HG03457 (cell line): Measurements from ENCODE around the gene ZKSCAN4.

ENCODE experiments used
- ATAC-seq: cut with Tn5 transposase; IDR thresholded peaks from one replicate; pipeline ENCODE4 v1.9.1; 2021; ENCODE audit warnings: moderate number of reproducible peaks; ENCODE audit not compliant: unreplicated experiment

The ZKSCAN4 gene

GRCh38 chr6:28252009-28252975, at the start of gene ZKSCAN4:
Gene ZKSCAN4, minus strand, starts transcription at chr6:28252269. Its CDS starts 289 bp downstream, at chr6:28251980.
- ATAC-seq = no peak

DNA sequence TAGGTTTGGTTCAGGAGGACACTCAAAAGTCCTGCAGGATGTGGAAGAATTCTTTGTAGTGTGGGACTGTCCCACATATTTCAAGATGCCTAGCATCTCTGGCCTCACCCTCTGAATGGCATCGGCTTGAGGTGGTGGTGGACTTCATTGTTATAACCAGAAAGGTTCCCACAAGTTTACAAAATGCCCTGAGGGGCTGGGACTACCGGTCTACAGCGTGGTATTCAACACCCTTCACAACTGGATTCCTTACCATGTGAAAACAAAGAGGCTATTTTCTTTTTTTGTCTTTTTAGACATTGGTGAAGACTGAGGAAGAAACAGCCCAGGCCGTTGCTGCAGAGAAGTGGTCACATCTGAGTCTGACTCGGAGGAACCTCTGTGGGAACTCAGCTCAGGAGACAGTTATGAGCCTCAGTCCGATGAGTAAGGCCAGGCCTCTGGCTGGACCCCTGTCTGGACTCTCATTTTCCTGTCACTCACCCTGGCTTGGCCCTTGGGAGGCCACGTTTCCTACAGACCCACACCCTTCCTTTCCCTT, 44.5 kb upstream of the ZKSCAN4 start:
- ATAC-seq = no peak

GRCh38 chr6:28295326-28295725, 43.3 kb upstream of the ZKSCAN4 start:
- no peak for ATAC-seq

- no peak for ATAC-seq
These were observed 39.5 kb upstream of the ZKSCAN4 start for GRCh38 chr6:28291573-28291972.

- ATAC-seq = no peak
These were observed 30.9 kb upstream of the ZKSCAN4 start for GRCh38 chr6:28282926-28283325.

DNA sequence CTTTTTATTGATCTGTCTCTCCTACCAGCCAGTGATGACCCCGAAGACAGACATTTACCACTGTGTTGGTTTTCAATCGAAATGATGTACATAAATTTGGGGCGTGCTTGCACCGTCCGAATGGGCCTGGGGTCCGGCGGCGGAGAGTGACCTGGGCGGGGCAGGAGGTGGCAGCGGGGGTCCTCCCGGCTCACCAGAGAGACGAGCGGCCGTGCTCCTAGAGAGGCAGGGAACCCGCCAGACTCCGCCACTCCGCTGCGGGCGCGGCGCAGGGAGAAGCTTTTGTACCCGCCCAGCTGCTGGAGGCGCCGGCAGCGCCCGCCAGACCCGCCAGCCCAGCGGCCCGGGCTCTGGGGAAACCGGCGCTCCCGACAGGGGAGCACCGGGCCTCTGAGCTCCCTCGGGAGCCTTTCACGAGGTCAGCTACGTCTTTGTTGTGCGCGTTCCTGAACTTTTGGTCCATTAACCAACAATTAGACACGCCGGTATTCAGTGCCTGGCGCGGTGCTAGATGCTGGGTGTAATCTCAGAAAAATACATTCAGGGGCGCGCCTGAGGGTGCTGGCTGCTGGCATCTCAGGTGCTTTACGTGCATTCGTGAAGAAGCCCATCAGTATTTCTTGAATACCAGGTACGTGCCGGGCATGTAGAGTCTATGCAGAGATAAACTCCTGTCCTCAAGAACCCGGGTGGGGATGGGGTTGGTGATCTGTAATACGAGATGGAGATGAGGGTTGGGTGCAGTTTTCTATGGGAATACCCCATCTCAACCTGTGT, 29.4 kb upstream of the ZKSCAN4 start, which contains the start of gene PGBD1:
PGBD1 (plus strand) TSS at position 285 of the 777 bp plus-strand sequence. CDS start 2,242 bp downstream, outside the sequence.
- ATAC-seq = peak; percentile 83

- ATAC-seq = no peak
These were observed 28.7 kb upstream of the ZKSCAN4 start for GRCh38 chr6:28280595-28281287.

GRCh38 chr6:28277746-28278145, 25.7 kb upstream of the ZKSCAN4 start:
- ATAC-seq = no peak

DNA sequence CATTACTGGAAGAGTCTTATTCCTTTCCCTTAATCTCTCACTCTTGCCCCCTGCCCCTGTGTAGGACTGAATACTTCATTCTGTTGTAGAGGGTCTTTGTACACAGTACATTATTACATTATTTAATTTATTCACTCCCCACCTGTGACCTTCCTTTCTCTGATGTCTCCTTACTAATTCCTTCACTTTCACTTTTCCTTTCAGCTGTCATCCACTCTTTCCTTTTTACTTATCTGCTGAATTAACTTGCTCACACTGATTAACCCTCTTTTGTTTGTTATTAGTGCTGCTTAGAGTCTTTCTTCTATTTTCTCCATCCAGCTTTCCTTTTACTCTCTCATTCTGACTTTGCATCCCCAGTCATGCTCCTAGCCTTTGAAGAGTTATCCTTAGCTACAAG, 22.8 kb upstream of the ZKSCAN4 start:
- ATAC-seq = no peak

DNA sequence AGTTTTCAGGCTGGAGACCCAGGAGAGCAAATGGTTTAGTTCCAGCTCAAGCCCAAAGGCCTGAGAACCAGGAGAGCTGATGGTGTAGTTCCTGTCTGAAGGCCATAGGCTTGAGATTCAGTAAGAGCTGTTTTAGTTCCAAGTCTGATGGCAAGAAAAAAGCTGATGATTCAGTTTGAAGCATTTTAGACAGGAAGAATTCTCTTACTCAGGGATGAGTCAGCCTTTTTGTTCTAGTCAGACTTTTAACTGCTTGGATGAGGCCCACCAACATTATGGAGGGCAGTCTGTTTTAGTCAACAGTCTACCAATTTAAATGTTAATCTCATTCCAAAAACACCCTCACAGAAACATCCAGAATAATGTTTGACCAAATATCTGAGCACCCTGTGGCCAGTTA, 17.4 kb upstream of the ZKSCAN4 start:
- ATAC-seq = no peak

DNA sequence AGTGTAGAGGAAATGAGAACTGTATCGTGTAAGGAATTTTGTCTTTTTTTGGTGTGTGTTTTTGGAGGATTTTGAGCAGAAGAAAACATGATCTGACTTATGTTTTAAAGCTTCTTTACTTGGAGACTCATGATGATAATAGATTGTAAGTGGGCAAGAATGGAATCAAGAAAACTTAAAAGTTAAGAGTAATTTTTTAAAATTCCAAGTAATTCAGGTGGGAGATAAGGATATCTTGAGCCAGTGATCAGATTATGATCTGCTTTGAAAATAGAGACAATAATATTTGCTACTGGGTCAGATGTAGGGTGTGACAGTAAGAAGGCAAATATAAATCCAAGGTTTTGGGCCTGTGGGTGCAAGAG, 15.6 kb upstream of the ZKSCAN4 start:
- no peak for ATAC-seq

- peak; percentile 85 for ATAC-seq
These were observed 15.1 kb upstream of the ZKSCAN4 start, which contains the start of gene ZSCAN26 for GRCh38 chr6:28266962-28267694. Gene ZSCAN26, plus strand, starts transcription at chr6:28267143. Its CDS starts 4,777 bp downstream, at chr6:28271920.

- no peak for ATAC-seq
These were observed 14.5 kb upstream of the ZKSCAN4 start for GRCh38 chr6:28266563-28266961.

GRCh38 chr6:28264834-28265401, 12.8 kb upstream of the ZKSCAN4 start:
- ATAC-seq = no peak

GRCh38 chr6:28263922-28264321, 11.9 kb upstream of the ZKSCAN4 start:
- ATAC-seq = no peak

DNA sequence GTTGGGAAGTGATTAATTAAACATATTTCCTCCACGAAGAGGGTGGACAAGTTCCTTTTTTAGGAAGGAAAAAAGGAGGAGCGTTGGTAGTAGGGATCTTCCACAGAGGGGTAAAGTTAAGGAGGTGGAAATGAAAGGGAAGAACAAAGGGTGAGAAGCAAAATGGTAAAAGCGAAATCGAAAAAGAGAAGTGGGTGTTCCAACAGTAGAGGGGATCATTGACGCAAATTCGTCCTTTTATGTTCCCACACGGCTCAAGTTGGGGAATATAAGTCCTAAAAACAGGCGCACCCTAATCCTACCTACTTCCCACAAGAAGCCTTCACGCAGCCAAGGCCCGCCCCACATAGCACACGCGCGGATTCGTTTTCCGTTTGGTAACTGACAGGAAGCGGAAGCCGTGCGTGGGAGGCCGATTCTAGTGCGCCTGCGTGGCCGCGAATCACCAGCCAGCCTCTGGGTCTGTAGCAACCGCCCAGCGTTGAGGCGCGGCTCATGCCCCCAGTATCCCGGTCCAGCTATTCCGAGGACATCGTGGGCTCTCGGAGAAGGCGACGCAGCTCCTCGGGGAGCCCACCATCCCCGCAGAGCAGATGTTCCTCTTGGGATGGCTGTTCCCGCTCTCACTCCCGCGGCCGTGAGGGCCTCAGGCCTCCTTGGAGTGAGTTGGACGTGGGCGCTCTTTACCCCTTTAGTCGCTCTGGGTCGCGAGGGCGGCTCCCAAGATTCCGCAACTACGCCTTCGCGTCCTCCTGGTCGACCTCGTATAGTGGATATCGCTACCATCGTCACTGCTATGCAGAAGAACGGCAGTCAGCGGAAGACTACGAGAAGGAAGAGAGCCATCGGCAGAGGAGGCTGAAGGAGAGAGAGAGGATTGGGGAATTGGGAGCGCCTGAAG, 7.1 kb upstream of the ZKSCAN4 start, which contains the start of gene NKAPL:
NKAPL (plus strand) TSS at position 421 of the 901 bp plus-strand sequence; CDS start at position 496, 75 bp downstream.
- ATAC-seq = no peak

DNA sequence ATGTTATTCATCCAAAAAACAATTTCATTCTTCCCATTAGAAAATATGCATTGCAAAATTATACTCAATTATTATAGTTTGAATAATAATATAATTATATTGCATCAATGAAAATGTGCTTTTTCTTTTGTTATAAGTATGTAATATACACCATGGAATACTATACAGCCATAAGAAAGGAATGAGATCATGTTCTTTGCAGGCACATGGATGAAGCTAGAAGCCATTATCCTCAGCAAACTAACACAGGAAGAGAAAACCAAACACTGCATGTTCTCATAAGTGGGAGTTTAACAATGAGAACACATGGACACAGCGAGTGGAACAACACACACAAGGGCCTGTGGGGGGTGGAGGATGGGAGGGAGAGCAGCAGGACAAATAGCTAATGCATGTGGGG, 5.0 kb upstream of the ZKSCAN4 start:
- ATAC-seq = no peak

- ATAC-seq = no peak
These were observed 2.1 kb upstream of the ZKSCAN4 start for GRCh38 chr6:28254121-28254519.

DNA sequence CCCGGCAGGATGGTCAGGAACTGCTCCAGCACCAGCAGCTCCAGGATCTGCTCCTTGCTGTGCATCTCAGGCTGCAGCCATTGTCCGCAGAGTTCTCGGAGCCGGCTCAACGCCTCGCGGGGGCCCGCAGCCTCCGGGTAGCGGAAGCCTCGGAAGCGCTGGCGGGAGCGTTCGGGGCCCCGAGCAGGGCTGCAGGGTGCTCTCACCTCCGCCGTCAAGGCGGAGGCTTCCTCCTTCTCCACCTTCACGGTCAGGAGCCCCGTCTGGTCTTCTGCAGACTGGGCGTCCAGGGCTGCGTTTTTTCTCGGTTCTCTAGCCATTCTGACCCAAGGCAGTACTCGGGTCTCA, 434 bp downstream of the ZKSCAN4 start:
- no peak for ATAC-seq
